Esophagus squamous epithelium (tissue), 4 donors: Measurements from ENCODE around the gene DLG3.

Experiments used
- POLR2A ChIP-seq, 4 donors: fragments of 450-650 bp; IDR thresholded peaks; one replicate each; pipeline ENCODE4 v1.6.1; 2017; ENCODE audit warnings: antibody characterized with exemption in 4 of 4, mild to moderate bottlenecking in 4 of 4, moderate library complexity in 3 of 4
- TF ChIP-seq, protein P1 (sequence below), 6 experiments: fragments of 450-650 bp in 4 of 6; fragments of 200-600 bp in 2 of 6; sonication (generic) in 2 of 6; IDR thresholded peaks; one replicate each; pipeline ENCODE4 v1.5.1; 2016 to 2019; ENCODE audit warnings: antibody characterized with exemption in 6 of 6, mild to moderate bottlenecking in 4 of 6, moderate library complexity in 4 of 6

DNA sequence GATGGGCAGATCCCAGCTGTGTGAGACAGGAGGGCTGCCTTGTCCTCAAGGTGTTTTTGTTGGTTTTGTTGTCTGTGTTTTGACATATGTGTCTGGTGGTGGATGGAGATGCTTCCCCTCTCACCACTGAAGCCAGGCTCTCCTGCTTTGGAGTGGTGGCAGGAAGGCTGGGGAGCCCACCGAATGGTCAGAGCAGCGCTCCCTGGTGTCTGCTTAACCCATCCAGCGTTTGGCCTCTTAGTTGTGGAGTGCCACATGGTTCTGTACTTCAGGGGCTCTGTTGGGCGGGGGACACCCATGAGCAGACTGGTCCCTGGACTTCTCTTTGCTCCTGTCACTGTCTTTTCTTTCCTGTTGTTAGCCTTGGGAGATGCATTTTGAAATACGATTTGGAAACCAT is 51.9 kb downstream of the DLG3 start:
- no peak for TF ChIP-seq POLR2A (IDR thresholded peaks at IDR 0.05)
- TF ChIP-seq, protein P1, sequence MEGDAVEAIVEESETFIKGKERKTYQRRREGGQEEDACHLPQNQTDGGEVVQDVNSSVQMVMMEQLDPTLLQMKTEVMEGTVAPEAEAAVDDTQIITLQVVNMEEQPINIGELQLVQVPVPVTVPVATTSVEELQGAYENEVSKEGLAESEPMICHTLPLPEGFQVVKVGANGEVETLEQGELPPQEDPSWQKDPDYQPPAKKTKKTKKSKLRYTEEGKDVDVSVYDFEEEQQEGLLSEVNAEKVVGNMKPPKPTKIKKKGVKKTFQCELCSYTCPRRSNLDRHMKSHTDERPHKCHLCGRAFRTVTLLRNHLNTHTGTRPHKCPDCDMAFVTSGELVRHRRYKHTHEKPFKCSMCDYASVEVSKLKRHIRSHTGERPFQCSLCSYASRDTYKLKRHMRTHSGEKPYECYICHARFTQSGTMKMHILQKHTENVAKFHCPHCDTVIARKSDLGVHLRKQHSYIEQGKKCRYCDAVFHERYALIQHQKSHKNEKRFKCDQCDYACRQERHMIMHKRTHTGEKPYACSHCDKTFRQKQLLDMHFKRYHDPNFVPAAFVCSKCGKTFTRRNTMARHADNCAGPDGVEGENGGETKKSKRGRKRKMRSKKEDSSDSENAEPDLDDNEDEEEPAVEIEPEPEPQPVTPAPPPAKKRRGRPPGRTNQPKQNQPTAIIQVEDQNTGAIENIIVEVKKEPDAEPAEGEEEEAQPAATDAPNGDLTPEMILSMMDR (IDR thresholded peaks at IDR 0.05): no peak
